Fibroblast of lung (primary cell): Measurements from ENCODE around the gene OR10P1. TPM values are rescaled to one million over a fixed set of nuclear protein-coding genes. Genes with fewer than 3 reads are reported as not detected.
"Not testable (repeated sequence)": the region's sequence is repeated elsewhere in the genome, so short reads cannot be mapped to it uniquely, and the experiment has no call there.

ENCODE experiments used
- DNase-seq, 2 donors: peaks; one replicate each; pipeline versions ENCODE4 v3.0.0 to v3.0.0-alpha.2; 2010; ENCODE audit warnings: low read depth in 2 of 2
- H2AFZ ChIP-seq: 2 replicates; pipeline ENCODE4 v1.5.1; 2012; ENCODE audit warnings: low read length, control low read depth, inconsistent platforms
- H3K27ac ChIP-seq: 2 replicates; pipeline ENCODE4 v1.5.1; 2011; ENCODE audit warnings: low read length, control low read depth; ENCODE audit not compliant: insufficient read depth
- H3K27me3 ChIP-seq: 2 replicates; pipeline ENCODE4 v1.5.1; 2011; ENCODE audit warnings: mild to moderate bottlenecking, low read length; ENCODE audit not compliant: control insufficient read depth, insufficient read depth
- H3K36me3 ChIP-seq: 2 replicates; pipeline ENCODE4 v1.5.1; 2011; ENCODE audit warnings: low read length; ENCODE audit not compliant: control insufficient read depth, insufficient read depth
- H3K4me1 ChIP-seq: 2 replicates; pipeline ENCODE4 v1.5.1; 2011; ENCODE audit warnings: low read length; ENCODE audit not compliant: control insufficient read depth, insufficient read depth; ENCODE audit errors: extremely low read depth
- H3K4me2 ChIP-seq: 2 replicates; pipeline ENCODE4 v1.5.1; 2011; ENCODE audit warnings: low read length, control low read depth; ENCODE audit not compliant: insufficient read depth; ENCODE audit errors: extremely low read depth
- H3K4me3 ChIP-seq, 4 experiments: fragments of 200-600 bp in 1 of 4; sonication (generic) in 1 of 4; replicated peaks in 1 of 4; 2 replicates each; pipeline ENCODE4 v1.5.1; 2011 to 2016; ENCODE audit warnings: low read length in 4 of 4, low read depth in 3 of 4, mild to moderate bottlenecking in 3 of 4, control low read depth in 2 of 4, inconsistent platforms in 1 of 4, mixed read lengths in 1 of 4; ENCODE audit not compliant: insufficient read depth in 1 of 4; ENCODE audit errors: control extremely low read depth in 1 of 4
- H3K79me2 ChIP-seq: 2 replicates; pipeline ENCODE4 v1.5.1; 2012; ENCODE audit warnings: mild to moderate bottlenecking, low read length, inconsistent platforms; ENCODE audit not compliant: control insufficient read depth, insufficient read depth
- H3K9ac ChIP-seq: 2 replicates; pipeline ENCODE4 v1.5.1; 2011; ENCODE audit warnings: mild to moderate bottlenecking, low read length, control low read depth; ENCODE audit not compliant: insufficient read depth
- H3K9me3 ChIP-seq: 2 replicates; pipeline ENCODE4 v1.5.1; 2012; ENCODE audit warnings: low read depth, low read length; ENCODE audit not compliant: control insufficient read depth, insufficient read depth
- H4K20me1 ChIP-seq: 2 replicates; pipeline ENCODE4 v1.5.1; 2011; ENCODE audit warnings: low read length; ENCODE audit not compliant: control insufficient read depth, insufficient read depth; ENCODE audit errors: extremely low read depth
- EZH2 ChIP-seq: IDR thresholded peaks from 2 replicates; pipeline ENCODE4 v1.5.1; 2012; ENCODE audit warnings: low read length, control low read depth, mild to moderate bottlenecking; ENCODE audit errors: missing control alignments
- polyA minus RNA-seq: library from RNA; depleted of rRNA, polyadenylated mRNA; stranded (reverse); fragments of >200 nt; gene quantifications from 2 replicates; pipeline ENCODE4 v1.2.3, GENCODE V29; 2011; ENCODE audit warnings: low replicate concordance
- polyA plus RNA-seq, 2 donors: library from polyadenylated mRNA; depleted of rRNA in 1 of 2; stranded (reverse) in 1 of 2; unstranded in 1 of 2; fragments of >200 nt; gene quantifications; 2 replicates each; pipeline ENCODE4 v1.2.1, GENCODE V29; 2011 to 2012; ENCODE audit warnings: missing spikeins in 1 of 2
- total RNA-seq: library from RNA; depleted of rRNA; stranded (reverse); fragments of >200 nt; gene quantifications from 2 replicates; pipeline ENCODE4 v1.2.1, GENCODE V29; 2014
- TF ChIP-seq, protein P1 (sequence below), 2 donors: IDR thresholded peaks in 1 of 2; conservative IDR thresholded peaks in 1 of 2; 1 replicate in 1 of 2; 2 replicates in 1 of 2; pipeline ENCODE4 v1.5.1; 2011 to 2012; ENCODE audit warnings: low read length in 2 of 2, control low read depth in 1 of 2, inconsistent platforms in 1 of 2, low read depth in 1 of 2, mild to moderate bottlenecking in 1 of 2

OR10P1 gene, protein sequence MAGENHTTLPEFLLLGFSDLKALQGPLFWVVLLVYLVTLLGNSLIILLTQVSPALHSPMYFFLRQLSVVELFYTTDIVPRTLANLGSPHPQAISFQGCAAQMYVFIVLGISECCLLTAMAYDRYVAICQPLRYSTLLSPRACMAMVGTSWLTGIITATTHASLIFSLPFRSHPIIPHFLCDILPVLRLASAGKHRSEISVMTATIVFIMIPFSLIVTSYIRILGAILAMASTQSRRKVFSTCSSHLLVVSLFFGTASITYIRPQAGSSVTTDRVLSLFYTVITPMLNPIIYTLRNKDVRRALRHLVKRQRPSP
- total RNA-seq = not detected in 2 replicates
- not detected in 2 replicates for polyA plus RNA-seq
- not detected in 2 replicates for polyA plus RNA-seq (2012)
- polyA minus RNA-seq = not detected in 2 replicates

DNA sequence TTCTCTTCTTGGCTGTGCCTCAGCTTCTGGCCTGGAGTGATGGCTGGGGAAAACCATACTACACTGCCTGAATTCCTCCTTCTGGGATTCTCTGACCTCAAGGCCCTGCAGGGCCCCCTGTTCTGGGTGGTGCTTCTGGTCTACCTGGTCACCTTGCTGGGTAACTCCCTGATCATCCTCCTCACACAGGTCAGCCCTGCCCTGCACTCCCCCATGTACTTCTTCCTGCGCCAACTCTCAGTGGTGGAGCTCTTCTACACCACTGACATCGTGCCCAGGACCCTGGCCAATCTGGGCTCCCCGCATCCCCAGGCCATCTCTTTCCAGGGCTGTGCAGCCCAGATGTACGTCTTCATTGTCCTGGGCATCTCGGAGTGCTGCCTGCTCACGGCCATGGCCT is at the start of gene OR10P1:
Gene OR10P1, plus strand, starts transcription at position 40 of the 400 bp plus-strand sequence. Its CDS starts 0 bp downstream, at position 40.
- peaks cover 23% of the 10 kb centered on the region for H3K27me3 ChIP-seq
- H3K4me1 ChIP-seq = no peaks in the 10 kb centered on the region
- no peak within 1 kb of the TSS for H3K9ac ChIP-seq
- no peak within 1 kb of the TSS for H3K27ac ChIP-seq
- no peaks in the 10 kb centered on the region for H3K36me3 ChIP-seq
- TF ChIP-seq, protein P1, sequence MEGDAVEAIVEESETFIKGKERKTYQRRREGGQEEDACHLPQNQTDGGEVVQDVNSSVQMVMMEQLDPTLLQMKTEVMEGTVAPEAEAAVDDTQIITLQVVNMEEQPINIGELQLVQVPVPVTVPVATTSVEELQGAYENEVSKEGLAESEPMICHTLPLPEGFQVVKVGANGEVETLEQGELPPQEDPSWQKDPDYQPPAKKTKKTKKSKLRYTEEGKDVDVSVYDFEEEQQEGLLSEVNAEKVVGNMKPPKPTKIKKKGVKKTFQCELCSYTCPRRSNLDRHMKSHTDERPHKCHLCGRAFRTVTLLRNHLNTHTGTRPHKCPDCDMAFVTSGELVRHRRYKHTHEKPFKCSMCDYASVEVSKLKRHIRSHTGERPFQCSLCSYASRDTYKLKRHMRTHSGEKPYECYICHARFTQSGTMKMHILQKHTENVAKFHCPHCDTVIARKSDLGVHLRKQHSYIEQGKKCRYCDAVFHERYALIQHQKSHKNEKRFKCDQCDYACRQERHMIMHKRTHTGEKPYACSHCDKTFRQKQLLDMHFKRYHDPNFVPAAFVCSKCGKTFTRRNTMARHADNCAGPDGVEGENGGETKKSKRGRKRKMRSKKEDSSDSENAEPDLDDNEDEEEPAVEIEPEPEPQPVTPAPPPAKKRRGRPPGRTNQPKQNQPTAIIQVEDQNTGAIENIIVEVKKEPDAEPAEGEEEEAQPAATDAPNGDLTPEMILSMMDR (conservative IDR thresholded peaks at IDR 0.05 in 1 of 2, IDR thresholded peaks at IDR 0.05 in 1 of 2; ENCODE audit: low read depth in 1 of 2, low read length in 2 of 2) = no peak
- no peak for TF ChIP-seq EZH2
- no peaks in the 10 kb centered on the region for H3K79me2 ChIP-seq
- no peaks in the 10 kb centered on the region for H4K20me1 ChIP-seq
- H2AFZ ChIP-seq = no peak within 1 kb of the TSS
- H3K9me3 ChIP-seq = no peaks in the 10 kb centered on the region
- DNase-seq = no peak
- H3K4me3 ChIP-seq = no peak within 1 kb of the TSS
- no peak within 1 kb of the TSS for H3K4me2 ChIP-seq

DNA sequence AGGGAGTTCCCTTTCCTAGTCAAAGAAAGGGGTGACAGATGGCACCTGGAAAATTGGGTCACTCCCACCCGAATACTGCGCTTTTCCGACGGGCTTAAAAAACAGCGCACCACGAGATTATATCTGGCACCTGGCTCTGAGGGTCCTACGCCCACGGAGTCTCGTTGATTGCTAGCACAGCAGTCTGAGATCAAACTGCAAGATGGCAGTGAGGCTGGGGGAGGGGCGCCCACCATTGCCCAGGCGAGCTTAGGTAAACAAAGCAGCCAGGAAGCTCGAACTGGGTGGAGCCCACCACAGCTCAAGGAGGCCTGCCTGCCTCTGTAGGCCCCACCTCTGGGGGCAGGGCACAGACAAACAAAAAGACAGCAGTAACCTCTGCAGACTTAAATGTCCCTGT is 46.5 kb upstream of the OR10P1 start:
- H3K27ac ChIP-seq, H3K27me3 ChIP-seq, H3K4me2 ChIP-seq, H3K79me2 ChIP-seq, DNase-seq, H3K9me3 ChIP-seq, H3K4me3 ChIP-seq, H4K20me1 ChIP-seq, H2AFZ ChIP-seq, H3K36me3 ChIP-seq, H3K9ac ChIP-seq, H3K4me1 ChIP-seq: not testable (repeated sequence)

DNA sequence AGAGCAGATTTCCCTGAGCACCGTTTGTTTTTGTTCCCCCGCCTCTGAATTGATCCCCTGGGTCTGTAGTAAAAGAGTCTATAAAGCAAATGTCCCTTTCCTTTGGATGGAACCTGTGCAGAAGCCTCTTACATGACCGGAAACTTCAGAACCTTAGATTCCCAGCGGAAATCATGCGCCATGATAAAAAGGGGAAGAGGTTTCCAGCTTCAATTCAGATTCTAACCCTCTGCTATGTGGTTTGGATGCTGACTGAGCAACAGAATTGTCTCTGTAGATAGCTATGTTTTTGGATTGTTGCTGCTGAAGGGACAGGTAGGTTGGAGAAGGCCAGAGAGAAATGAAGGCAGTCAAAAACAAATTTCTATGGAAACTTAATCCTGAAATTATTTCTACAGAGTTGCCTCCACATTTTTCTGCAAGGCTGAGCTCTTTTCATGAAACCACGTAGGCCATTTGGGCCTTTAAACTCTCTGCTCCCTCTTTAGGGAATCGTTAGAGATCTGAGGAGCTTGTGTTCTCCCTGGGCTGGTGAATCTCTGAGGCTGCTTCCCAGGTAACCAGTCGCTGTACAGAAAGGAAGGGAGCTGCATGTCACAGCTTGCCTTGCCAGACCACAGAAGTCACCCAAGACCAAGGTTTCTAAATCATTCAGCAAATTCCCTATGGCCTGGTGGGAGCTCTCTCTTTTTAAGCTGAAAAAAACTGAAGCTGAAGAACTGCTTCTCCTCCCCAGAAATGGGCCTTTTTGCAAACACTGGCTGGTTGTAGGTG is 28.7 kb upstream of the OR10P1 start:
- Histone ChIP-seq H4K20me1 (no peaks in the 10 kb centered on the region), H3K4me1 (no peaks in the 10 kb centered on the region), H3K9me3 (no peaks in the 10 kb centered on the region), H3K9ac (no peak overlapping the region), H3K79me2 (no peaks in the 10 kb centered on the region), H3K27me3 (no peaks in the 10 kb centered on the region), H3K4me3 (no peak overlapping the region), H3K36me3 (no peaks in the 10 kb centered on the region), H3K27ac (no peak overlapping the region), H3K4me2 (no peak overlapping the region), H2AFZ (no peak overlapping the region)
- TF ChIP-seq EZH2 = no peak
- DNase-seq = no peak

DNA sequence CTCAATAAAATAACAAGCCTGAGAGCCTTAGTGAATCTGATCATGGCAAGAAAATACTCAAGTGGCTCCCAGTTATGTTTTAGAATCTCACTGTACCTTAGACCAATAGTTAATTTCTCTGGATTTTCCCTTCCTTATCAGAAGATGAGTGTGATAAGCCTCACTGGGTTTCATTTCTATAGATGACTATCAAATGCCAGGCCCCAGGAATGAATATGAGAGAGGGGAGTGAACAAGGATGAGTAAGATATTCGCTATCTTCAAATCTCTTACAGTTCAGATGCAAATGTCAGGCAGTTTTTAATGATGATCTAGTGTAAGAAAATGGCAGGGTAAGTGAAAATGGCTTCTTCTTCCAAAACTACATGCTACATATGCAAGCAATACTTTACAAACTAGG is 26.1 kb upstream of the OR10P1 start:
- no peak for DNase-seq
- H3K27me3 ChIP-seq = no peaks in the 10 kb centered on the region
- no peaks in the 10 kb centered on the region for H3K79me2 ChIP-seq
- H3K27ac ChIP-seq = no peak overlapping the region
- H2AFZ ChIP-seq = no peak overlapping the region
- no peaks in the 10 kb centered on the region for H4K20me1 ChIP-seq
- H3K4me3 ChIP-seq = no peak overlapping the region
- no peaks in the 10 kb centered on the region for H3K4me1 ChIP-seq
- no peaks in the 10 kb centered on the region for H3K9me3 ChIP-seq
- H3K9ac ChIP-seq = no peak overlapping the region
- no peaks in the 10 kb centered on the region for H3K36me3 ChIP-seq
- no peak overlapping the region for H3K4me2 ChIP-seq
- TF ChIP-seq, protein P1 (conservative IDR thresholded peaks at IDR 0.05 in 1 of 2, IDR thresholded peaks at IDR 0.05 in 1 of 2; ENCODE audit: low read depth in 1 of 2, low read length in 2 of 2) = no peak
- no peak for TF ChIP-seq EZH2
